Vagina (tissue), 2 donors: Measurements from ENCODE around the gene STK10.

ENCODE experiments used
- POLR2A ChIP-seq, 2 donors: fragments of 450-650 bp; IDR thresholded peaks; one replicate each; pipeline ENCODE4 v1.6.1; 2017; ENCODE audit warnings: antibody characterized with exemption in 2 of 2, mild to moderate bottlenecking in 2 of 2, moderate library complexity in 2 of 2
- POLR2AphosphoS5 ChIP-seq, 2 donors: sonication (generic); formaldehyde crosslinking; IDR thresholded peaks; one replicate each; pipeline ENCODE4 v1.9.0; 2017; ENCODE audit warnings: antibody characterized with exemption in 2 of 2, mild to moderate bottlenecking in 2 of 2, low read depth in 1 of 2; ENCODE audit not compliant: insufficient read depth in 1 of 2
- TF ChIP-seq, protein P1 (sequence below), 3 experiments: fragments of 450-650 bp in 2 of 3; fragments of 200-600 bp in 1 of 3; sonication (generic) in 1 of 3; IDR thresholded peaks; one replicate each; pipeline ENCODE4 v1.5.1; 2017 to 2019; ENCODE audit warnings: antibody characterized with exemption in 3 of 3, mild to moderate bottlenecking in 2 of 3, moderate library complexity in 2 of 3

- no peak for TF ChIP-seq POLR2AphosphoS5 (IDR thresholded peaks at IDR 0.05; ENCODE audit: insufficient read depth in 1 of 2, low read depth in 1 of 2)
- no peak for TF ChIP-seq POLR2A (IDR thresholded peaks at IDR 0.05)
- TF ChIP-seq, protein P1, sequence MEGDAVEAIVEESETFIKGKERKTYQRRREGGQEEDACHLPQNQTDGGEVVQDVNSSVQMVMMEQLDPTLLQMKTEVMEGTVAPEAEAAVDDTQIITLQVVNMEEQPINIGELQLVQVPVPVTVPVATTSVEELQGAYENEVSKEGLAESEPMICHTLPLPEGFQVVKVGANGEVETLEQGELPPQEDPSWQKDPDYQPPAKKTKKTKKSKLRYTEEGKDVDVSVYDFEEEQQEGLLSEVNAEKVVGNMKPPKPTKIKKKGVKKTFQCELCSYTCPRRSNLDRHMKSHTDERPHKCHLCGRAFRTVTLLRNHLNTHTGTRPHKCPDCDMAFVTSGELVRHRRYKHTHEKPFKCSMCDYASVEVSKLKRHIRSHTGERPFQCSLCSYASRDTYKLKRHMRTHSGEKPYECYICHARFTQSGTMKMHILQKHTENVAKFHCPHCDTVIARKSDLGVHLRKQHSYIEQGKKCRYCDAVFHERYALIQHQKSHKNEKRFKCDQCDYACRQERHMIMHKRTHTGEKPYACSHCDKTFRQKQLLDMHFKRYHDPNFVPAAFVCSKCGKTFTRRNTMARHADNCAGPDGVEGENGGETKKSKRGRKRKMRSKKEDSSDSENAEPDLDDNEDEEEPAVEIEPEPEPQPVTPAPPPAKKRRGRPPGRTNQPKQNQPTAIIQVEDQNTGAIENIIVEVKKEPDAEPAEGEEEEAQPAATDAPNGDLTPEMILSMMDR (IDR thresholded peaks at IDR 0.05), result no peak
Measured at GRCh38 chr5:172182291-172182690, 5.7 kb downstream of the STK10 start.
